Measurements from ENCODE around the gene ANO9.

ANO9 gene

GRCh38 chr11:479311-479710, 37.5 kb upstream of the ANO9 start:
- DNase-seq (ENCODE audit: low read depth, low spot score): no peak
- H3K4me3 ChIP-seq (ENCODE audit: low read depth, low read length): no peak overlapping the region
- no peak for TF ChIP-seq CTCF (IDR thresholded peaks at IDR 0.05; ENCODE audit: low read depth, low read length)
- in situ Hi-C loops (cut with HindIII; ENCODE audit: low sequenced_read_pairs): no loop called here

- H3K4me3 ChIP-seq (ENCODE audit: low read depth, low read length): no peak overlapping the region
- in situ Hi-C loops (cut with HindIII; ENCODE audit: low sequenced_read_pairs): no loop called here
- DNase-seq (ENCODE audit: low read depth, low spot score): no peak
- no peak for TF ChIP-seq CTCF (IDR thresholded peaks at IDR 0.05; ENCODE audit: low read depth, low read length)
These were observed 35.4 kb upstream of the ANO9 start for GRCh38 chr11:477052-477715.

DNA sequence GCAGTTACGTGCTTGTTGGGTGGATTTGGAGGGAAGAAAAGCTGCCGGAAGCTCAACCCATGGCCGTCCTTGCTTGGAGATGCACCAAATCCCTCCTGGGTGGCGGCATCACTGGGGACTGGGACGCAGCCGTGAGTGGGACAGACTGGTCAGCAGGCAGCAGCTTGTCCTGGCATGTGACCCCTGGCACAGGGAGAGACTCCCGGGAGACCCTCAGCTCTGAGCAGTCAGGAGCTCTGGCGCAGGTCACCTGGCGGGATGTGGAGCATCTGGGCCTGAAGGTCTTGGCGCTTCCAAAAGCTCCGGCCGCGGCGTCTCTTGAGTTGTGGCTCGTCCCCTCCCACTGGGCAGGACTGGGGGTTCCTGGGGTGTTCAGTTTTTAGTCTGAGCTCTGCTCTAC, 34.6 kb upstream of the ANO9 start:
- in situ Hi-C loops (cut with HindIII; ENCODE audit: low sequenced_read_pairs): no loop called here
- DNase-seq (ENCODE audit: low read depth, low spot score): no peak
- no peak for TF ChIP-seq CTCF (IDR thresholded peaks at IDR 0.05; ENCODE audit: low read depth, low read length)
- no peak overlapping the region for H3K4me3 ChIP-seq (ENCODE audit: low read depth, low read length)

- no peak overlapping the region for H3K4me3 ChIP-seq (ENCODE audit: low read depth, low read length)
- DNase-seq (ENCODE audit: low read depth, low spot score): no peak
- no peak for TF ChIP-seq CTCF (IDR thresholded peaks at IDR 0.05; ENCODE audit: low read depth, low read length)
- in situ Hi-C loops (cut with HindIII; ENCODE audit: low sequenced_read_pairs): no loop called here
These were observed 34.1 kb upstream of the ANO9 start for GRCh38 chr11:475941-476340.

GRCh38 chr11:474914-475506, 33.2 kb upstream of the ANO9 start:
- H3K4me3 ChIP-seq (ENCODE audit: low read depth, low read length): no peak overlapping the region
- in situ Hi-C loops (cut with HindIII; ENCODE audit: low sequenced_read_pairs): no loop called here
- no peak for TF ChIP-seq CTCF (IDR thresholded peaks at IDR 0.05; ENCODE audit: low read depth, low read length)
- DNase-seq (ENCODE audit: low read depth, low spot score): no peak

GRCh38 chr11:473962-474785, 32.4 kb upstream of the ANO9 start:
- TF ChIP-seq CTCF (IDR thresholded peaks at IDR 0.05; ENCODE audit: low read depth, low read length): no peak
- H3K4me3 ChIP-seq (ENCODE audit: low read depth, low read length): no peak overlapping the region
- DNase-seq (ENCODE audit: low read depth, low spot score): no peak
- in situ Hi-C loops (cut with HindIII; ENCODE audit: low sequenced_read_pairs): no loop called here

All from astrocyte of the spinal cord (primary cell).